ENCODE data around the gene HEMK1.

- TF ChIP-seq CTCF (IDR thresholded peaks at IDR 0.05; ENCODE audit: low read length), result no peak
- no peak for TF ChIP-seq EZH2 (IDR thresholded peaks at IDR 0.05; ENCODE audit: borderline replicate concordance, low read length)
These were observed 37.3 kb downstream of the HEMK1 start for GRCh38 chr3:50606596-50606995.

Data from OCI-LY1 (cell line).